Measurements from ENCODE around the gene MYH15. TPM values are rescaled to one million over a fixed set of nuclear protein-coding genes. Genes with fewer than 3 reads are reported as not detected.

The MYH15 gene
- total and polyA plus RNA-seq, 10 of the 15 experiments (the other 5 are each of a cell fraction or from before 2014, with no cell fraction given) = 0.05 to 0.27 (median 0.09) TPM; not detected in 1

DNA sequence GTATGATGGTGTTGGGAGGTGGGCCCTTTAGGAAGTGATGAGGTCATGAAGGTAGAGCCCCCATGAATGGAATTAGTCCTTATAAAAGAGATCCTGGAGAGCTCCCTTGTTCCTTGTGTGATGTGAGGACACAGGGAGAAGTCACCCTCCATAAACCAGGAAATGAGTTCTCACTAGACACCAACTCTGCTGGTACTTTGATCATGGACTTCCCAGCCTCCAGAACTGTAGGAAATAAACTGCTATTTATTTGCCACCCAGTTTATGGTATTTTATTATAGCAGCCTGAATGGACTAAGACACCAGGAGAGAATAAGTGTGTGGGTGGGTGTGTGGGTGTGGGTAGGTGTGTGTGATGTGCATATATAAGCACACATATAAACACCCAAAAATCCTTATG lies 71.9 kb downstream of the MYH15 start:
- intact Hi-C loops (cut with micrococcal nuclease; ENCODE audit: unreplicated experiment) (no loop called here), in situ Hi-C loops (cut with MboI) (no loop called here)
- H4K20me1 ChIP-seq (ENCODE audit: control insufficient read depth, insufficient read depth) = no peaks in the 10 kb centered on the region
- no peaks in the 10 kb centered on the region for H3K79me2 ChIP-seq (ENCODE audit: control insufficient read depth, insufficient read depth, low read length)
- H3K9me3 ChIP-seq (replicated peaks; ENCODE audit: control insufficient read depth, insufficient read depth, low read length) = no peaks in the 10 kb centered on the region; the same call in 2 of the 3 replicates
- DNase-seq (ENCODE audit: low read depth, low spot score) (no peak), FAIRE-seq (no peak), ATAC-seq (no peak)
- BruUV-seq (replicated peaks) = no TSS peak
- H3K4me2 ChIP-seq (ENCODE audit: control insufficient read depth, insufficient read depth) = no peak overlapping the region
- H3K27me3 ChIP-seq (replicated peaks in 1 of 2; ENCODE audit: control insufficient read depth in 2 of 2, insufficient read depth in 2 of 2, low read length in 1 of 2) = no peaks in the 10 kb centered on the region
- TF ChIP-seq, protein P1, sequence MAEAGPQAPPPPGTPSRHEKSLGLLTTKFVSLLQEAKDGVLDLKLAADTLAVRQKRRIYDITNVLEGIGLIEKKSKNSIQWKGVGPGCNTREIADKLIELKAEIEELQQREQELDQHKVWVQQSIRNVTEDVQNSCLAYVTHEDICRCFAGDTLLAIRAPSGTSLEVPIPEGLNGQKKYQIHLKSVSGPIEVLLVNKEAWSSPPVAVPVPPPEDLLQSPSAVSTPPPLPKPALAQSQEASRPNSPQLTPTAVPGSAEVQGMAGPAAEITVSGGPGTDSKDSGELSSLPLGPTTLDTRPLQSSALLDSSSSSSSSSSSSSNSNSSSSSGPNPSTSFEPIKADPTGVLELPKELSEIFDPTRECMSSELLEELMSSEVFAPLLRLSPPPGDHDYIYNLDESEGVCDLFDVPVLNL (IDR thresholded peaks at IDR 0.05; ENCODE audit: low read depth, low read length) = no peak
- TF ChIP-seq CEBPB (IDR thresholded peaks at IDR 0.05; ENCODE audit: borderline replicate concordance in 1 of 2, low read depth in 2 of 2, low read length in 2 of 2) = no peak
- no peak for TF ChIP-seq EP300 (IDR thresholded peaks at IDR 0.05; ENCODE audit: borderline replicate concordance in 1 of 2, control insufficient read depth in 1 of 2, low read depth in 2 of 2, low read length in 2 of 2)
- TF ChIP-seq, protein P2, sequence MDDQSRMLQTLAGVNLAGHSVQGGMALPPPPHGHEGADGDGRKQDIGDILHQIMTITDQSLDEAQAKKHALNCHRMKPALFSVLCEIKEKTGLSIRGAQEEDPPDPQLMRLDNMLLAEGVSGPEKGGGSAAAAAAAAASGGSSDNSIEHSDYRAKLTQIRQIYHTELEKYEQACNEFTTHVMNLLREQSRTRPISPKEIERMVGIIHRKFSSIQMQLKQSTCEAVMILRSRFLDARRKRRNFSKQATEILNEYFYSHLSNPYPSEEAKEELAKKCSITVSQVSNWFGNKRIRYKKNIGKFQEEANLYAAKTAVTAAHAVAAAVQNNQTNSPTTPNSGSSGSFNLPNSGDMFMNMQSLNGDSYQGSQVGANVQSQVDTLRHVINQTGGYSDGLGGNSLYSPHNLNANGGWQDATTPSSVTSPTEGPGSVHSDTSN (IDR thresholded peaks at IDR 0.05; ENCODE audit: insufficient replicate concordance, low read depth, low read length) = no peak
- no peak overlapping the region for H3K9ac ChIP-seq (ENCODE audit: control insufficient read depth, insufficient read depth, low read length)
- CTCF ChIA-PET = interaction anchor here (1.0 to 2.5 kb wide), 2 partner anchors 39 to 284 kb away, joined by 3 to 10 read pairs; no protein-coding TSS in a partner anchor
- H3K27ac ChIP-seq (ENCODE audit: control insufficient read depth, insufficient read depth) = no peak overlapping the region
- H3K36me3 ChIP-seq (ENCODE audit: control insufficient read depth in 2 of 2, insufficient read depth in 2 of 2, low read length in 1 of 2) = no peaks in the 10 kb centered on the region
- no peaks in the 10 kb centered on the region for H3K4me1 ChIP-seq (ENCODE audit: control insufficient read depth, insufficient read depth, low read length)
- H3K4me3 ChIP-seq = no peak overlapping the region
- RAD21 ChIA-PET (ENCODE audit: unreplicated experiment) = no interaction called here
- SMC1A ChIA-PET (ENCODE audit: uncharacterized antibody, unreplicated experiment) = no interaction called here
- no peak overlapping the region for H2AFZ ChIP-seq (ENCODE audit: control insufficient read depth, low read depth, low read length)
- POLR2A ChIA-PET = interaction anchor here (0.6 kb wide), 1 partner anchor 548 kb away, joined by 3 read pairs; no protein-coding TSS in a partner anchor

Data from GM12878 (cell line).